GM19193 (cell line): ENCODE measurements around the gene EFCAB11.

Experiments used
- POLR2A ChIP-seq: IDR thresholded peaks from 4 replicates; pipeline ENCODE4 v1.6.1; 2011; ENCODE audit not compliant: insufficient read depth, insufficient read length; ENCODE audit errors: extremely low read depth

The EFCAB11 gene, protein sequence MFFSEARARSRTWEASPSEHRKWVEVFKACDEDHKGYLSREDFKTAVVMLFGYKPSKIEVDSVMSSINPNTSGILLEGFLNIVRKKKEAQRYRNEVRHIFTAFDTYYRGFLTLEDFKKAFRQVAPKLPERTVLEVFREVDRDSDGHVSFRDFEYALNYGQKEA

DNA sequence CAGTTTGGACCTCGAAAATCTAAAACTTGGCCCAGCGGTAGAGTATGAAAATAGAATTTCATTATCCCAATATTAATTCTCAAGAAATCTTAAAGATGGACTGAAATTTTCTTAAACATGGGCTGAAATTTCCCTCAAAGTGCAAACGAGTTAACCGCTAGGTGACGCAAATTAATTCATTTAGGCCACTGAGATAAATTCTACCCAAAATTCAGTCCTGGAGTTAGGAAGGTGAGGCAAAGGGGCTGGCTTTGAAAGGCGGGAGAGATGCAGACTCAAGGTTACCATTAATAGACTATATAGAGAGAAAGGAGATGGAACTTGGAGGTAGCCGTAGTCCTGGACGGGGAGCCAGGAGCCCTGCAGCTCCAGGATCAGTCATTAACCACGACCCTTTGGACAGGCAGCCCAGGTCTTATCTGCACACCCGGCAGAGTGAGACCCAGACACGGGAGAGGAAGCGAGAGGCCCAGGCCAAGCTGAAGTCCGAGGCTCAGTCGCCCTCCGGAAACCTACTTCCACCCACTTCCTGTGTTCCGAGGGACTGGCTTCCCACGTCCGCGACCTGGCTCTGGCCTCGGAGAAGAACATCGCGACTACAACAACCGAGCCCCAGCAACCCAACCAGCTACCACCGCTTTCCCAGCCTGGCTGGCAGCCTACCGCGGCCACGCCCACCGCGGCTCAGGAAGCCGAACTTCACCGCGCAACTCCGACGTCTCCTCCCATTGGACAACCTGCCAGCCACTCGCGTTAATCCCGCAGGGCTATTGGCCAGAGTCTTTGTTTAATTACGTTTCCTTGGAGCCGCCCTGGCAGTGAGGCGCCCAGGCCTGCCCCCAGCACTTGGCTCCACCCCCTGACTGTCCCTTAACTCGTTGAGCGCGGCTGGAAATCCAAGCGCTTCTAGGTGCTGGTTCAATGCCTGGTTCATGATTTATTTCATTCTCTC, at the start of gene EFCAB11:
EFCAB11 (minus strand) TSS at position 661 of the 952 bp plus-strand sequence; CDS start at position 591, 70 bp downstream.
- TF ChIP-seq POLR2A = peak; percentile 71

DNA sequence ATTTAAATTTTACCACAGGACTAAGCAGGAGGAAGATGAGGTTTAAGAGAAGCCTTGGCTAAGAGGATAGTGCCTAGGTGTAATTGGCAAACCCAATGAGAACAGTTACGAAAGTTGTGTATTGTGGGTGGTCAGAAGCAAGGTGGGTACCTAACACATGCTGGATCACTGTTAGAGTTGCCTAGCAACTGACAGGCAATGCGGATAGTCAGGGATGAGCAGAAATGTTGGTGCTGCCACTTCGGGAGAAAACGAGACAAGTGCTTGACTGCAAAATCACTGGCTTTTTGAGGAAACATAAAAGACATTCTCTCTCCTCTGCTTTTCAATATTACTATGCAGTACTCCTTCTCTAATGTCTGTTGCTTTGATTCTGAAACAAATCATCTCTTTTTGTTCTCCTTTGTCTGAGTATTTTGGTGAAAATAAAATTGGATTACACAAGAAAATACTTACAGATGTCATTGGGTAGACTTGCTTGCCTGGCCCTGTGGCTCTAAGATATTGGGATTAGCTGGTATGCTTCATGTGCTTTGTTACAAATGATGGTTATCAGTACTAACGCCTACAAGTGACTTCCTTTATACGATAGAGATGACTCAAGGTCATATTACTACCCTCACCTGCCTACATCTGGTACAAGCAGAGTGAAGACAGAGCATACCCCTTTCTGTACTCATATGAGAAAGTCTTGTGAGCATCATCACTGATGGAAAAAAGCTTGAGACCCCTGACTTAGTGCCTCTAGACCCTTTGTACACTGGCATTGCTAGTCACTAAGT, 49.2 kb upstream of the EFCAB11 start:
- TF ChIP-seq POLR2A = no peak

DNA sequence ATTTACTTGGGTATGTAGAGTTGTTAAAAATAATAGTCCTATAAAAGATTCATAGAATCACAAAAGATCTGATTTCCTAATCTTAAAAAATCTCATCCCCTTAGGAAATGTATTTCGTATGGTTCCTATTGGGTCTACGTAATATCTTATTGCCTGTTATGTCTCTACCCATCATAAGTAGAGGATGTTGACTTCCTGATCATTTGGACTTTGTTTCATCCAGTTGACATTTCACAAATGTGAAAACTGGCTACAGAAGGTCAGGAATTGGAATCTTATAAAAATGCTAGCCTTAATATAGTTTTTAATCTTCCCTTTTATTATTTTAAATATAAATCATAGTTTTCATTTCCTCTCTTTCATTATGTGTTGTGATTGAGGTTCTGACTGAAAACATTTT, 46.4 kb upstream of the EFCAB11 start:
- TF ChIP-seq POLR2A = no peak

DNA sequence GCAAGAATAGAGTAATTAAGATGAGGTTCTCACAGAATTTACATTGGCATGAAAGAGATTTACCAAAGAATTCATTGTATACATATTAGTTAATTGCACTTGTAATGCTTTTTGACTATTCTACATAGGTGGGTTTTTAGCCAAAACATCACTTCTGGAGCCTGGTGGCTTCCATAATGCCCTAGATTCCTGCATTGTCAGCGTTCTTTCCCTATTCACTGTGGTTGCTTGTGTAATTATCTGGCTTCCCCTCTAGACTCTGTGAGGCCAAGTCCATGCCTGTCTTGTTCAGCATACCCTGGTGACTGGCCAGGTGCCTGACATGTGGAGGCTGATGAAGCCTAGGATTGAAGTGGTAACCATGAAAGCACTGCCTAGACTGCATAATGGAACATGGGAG, 42.4 kb upstream of the EFCAB11 start:
- no peak for TF ChIP-seq POLR2A

DNA sequence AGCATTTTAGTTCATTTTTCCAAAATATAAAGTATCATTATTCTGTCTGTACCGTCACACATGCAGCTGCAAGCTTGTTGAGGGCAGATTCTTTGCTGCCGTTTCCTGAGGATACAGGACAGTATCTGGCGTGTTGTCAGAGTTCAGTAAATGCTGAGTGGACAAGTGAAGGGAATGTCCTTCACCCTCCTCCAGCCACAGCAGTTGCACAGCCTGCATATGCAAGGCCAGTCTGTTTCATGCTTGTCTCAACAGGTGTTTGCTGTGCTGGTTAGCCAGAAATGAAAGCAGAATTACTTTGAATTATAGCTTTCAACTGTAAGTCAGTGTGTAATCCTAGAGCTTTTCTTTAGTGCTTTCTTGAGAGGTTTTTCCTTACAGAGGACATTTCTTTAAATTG, 37.7 kb upstream of the EFCAB11 start:
- TF ChIP-seq POLR2A = no peak

DNA sequence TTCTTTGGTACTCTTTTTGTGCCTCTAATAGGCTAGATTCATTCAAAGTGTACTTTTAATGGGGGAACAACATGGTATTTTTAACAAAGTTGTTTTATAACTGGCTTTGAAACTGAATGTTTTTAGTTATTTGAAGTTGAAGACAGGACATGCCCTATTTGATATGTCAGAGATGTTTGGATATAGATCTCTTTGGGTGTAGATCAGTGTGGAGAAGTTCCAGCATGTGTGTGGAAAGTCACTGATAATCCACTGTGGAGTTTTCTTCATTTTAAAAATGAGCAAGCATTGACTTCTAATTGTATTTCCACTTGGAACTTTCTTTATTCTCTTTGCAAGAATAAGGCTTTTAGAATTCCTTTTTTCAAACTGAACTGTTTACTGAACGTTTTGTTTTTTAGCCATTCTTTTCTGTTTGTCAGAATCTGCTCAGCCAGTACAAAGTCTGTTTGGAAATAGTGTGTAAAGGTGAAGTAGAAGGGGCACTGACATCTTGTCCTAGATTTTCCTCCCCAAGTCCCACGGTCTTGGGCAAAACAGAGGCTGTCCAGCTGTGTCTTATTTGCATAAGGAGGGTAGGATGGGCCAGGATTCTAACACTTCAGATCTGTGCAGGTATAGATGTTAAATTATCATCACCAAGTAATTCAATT, 36.2 kb upstream of the EFCAB11 start:
- TF ChIP-seq POLR2A = no peak

DNA sequence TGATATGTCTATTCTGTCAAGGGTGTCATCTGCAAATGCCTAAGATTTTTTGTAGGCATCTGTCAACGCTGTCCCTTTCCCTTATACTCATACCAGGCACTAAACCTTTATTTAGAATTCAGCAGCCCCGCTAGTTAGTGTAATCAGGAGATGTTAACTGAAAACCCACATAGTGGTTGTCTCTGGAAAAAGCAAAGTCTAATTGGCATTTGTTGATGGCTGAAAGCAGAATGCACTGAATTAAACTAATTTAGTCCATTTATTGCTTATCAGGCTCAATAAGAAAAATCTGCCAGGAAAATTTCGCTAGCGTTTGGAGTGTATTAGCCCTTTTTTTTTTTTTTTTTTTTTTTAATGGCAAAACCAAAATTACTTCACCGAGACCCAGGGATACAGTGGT, 35.7 kb upstream of the EFCAB11 start:
- TF ChIP-seq POLR2A = no peak

DNA sequence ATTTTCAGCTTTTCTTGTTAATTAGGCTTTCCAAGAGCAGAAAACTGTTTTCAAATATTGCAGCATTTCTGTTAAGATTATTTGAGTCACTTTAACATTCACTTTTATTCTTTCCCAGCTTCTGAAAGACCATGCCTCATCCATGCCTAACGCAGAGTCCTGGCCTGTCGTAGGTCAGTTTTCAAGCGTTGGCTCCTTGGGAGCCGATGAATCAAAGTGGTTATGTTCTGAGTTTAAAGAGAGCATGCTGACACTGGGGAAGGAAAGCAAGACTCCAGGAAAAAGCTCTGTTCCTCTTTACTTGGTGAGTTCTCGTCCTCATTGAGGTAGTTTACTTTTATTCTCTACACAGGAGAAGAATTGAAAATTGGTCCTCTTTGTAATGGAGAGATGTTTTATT, 34.3 kb upstream of the EFCAB11 start:
- TF ChIP-seq POLR2A = no peak

DNA sequence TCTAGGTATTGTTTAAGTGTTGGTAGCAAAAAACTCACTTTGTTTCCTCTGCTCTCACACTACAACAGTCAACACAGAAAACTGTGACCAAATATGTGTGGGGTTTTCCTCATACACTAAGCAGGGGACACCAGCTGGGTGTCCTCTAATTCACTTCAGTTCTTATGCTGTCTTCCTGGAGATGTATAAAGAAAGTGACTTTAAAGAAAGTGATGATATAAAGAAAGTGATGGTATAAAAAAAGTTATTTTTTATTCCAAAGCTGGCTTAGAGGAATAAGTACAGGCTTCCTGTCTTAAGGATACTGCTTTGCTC, 32.6 kb upstream of the EFCAB11 start:
- TF ChIP-seq POLR2A = no peak

DNA sequence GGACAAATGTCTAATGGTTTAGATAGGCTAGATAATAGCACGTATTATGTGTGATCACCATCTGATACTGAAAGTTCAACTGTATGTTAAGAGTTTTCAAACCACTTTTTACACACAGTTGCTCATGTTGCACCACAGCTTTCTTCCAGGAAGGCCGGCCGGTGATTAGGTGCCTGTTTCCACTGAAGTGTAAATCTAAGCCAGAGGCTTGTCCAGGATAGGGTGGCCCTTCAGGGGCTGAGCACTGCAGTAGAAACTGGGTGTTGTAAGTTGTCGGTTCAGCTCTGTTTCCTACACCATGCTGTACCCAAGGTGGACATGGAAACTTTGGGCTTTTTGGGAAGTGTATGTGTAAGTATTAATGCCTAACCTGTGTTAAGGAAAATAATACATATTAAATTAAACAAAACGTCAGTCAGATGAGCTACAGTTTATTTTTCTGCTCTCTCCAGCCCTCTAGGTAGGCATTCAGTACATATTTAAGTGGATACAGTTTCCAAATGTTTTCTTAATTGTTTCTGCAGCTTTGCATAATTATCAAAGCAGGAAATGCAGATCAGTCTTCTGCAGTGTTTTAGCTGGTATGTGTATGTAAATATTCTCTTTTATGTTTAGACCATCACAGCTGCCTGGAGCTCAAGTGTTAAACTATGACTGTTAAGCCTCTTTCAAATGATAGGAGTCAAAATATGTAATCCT, 32.1 kb upstream of the EFCAB11 start:
- no peak for TF ChIP-seq POLR2A

DNA sequence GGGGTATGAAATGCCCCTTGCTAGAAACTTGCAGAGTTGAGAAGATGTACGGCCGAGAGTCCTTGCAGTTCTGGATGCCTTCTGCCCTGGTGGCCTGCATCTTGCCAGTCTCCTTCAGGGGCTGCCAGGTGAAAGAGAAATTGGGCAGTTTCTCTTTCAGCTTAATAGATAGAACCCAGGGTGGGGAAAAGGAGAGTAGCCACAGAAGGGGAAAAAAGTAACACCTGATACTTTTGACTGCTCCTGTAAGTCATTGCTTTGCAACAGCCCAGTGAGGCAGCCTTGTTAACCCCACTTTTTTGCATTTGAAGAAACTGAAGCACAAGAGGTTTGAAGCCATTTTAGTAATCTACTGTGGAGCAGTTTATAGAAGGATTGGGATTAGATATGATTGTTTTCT, 28.8 kb upstream of the EFCAB11 start:
- TF ChIP-seq POLR2A = no peak

DNA sequence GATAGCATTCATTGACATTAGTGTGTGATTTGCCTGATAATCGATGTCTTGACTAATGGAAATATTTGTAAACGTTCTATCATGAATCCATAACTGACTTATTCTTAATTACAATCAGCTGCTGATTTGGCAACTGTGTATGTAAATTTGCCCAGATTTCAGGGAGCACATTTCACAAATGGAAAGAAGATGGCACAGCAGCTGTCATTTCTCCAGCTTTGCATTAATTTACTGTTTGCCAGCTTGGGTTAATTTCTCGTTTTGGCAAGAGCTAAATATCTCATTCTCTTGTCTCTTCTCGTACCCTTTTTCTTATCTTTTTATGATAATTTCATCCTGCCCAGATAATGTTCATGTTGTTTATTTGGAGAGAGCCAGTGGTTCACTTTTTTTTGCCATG, 24.1 kb upstream of the EFCAB11 start:
- no peak for TF ChIP-seq POLR2A

DNA sequence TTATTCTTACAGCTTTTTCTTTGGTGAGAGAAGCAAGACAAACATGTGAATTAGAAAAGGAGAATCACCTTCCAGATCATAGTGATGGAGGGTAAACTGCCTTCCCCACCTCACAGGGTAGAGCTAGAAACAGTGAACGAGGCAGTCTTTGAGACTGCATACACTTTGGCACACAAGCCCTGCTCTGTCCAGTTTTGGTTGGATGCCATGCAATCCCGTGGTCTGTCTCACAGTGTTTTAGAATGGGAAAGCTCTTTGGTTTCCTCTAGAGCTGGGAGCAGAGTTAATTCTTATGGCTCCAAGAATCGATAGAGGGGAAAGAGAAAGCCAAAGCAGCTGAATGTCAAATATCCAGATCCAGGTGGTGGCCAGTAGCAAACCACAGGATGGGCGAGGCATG, 23.1 kb upstream of the EFCAB11 start:
- no peak for TF ChIP-seq POLR2A

DNA sequence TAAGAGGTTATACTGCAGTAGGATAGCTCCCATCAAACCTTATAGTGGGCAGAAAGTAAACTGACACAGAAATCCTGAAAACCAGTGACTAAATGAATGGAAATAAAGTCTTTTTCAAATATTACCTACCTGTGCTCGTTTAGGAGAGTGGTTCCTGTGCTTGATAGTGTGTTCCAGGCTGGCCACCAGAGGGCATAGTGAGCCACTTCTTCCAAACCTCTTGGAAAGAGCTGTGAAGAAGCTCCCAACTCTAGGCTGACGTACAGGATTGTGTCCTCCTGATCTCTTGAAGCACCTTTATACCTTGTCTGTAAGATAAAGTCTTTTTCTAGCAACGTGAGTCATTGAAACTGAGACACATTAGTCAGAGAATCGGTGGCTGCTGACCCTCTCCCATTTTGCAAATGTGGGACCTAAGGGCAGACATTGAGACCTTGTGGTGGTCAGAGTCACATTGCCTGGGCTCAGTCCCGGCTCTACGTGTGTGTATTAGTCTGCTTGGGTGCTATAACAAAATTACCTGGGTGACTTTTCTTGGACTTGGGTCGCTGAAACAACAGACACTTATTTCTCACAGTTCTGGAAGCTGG, 18.8 kb upstream of the EFCAB11 start:
- TF ChIP-seq POLR2A = no peak
